Kidney epithelial cell (primary cell): Measurements from ENCODE around the gene CKB. TPM values are rescaled to one million over a fixed set of nuclear protein-coding genes. Genes with fewer than 3 reads are reported as not detected.

Experiments used
- DNase-seq: peaks from one replicate; pipeline ENCODE4 v3.0.0-alpha.2; 2010; ENCODE audit warnings: low read depth
- H3K27me3 ChIP-seq: 2 replicates; pipeline ENCODE4 v1.6.0; 2011; ENCODE audit warnings: low read length; ENCODE audit not compliant: control insufficient read depth, insufficient read depth
- H3K36me3 ChIP-seq: 2 replicates; pipeline ENCODE4 v1.5.1; 2011; ENCODE audit warnings: low read length; ENCODE audit not compliant: control insufficient read depth, insufficient read depth
- H3K4me3 ChIP-seq: 2 replicates; pipeline ENCODE4 v1.5.1; 2011; ENCODE audit warnings: low read depth, mild to moderate bottlenecking, control low read depth, low read length
- total RNA-seq: library from RNA; depleted of rRNA; stranded (reverse); fragments of >200 nt; gene quantifications from 2 replicates; pipeline ENCODE4 v1.2.3, GENCODE V29; 2015
- TF ChIP-seq, protein P1 (sequence below): IDR thresholded peaks from 2 replicates; pipeline ENCODE4 v1.5.1; 2011; ENCODE audit warnings: mild to moderate bottlenecking, moderate library complexity, low read length, control low read depth, inconsistent platforms; ENCODE audit not compliant: insufficient read depth, poor library complexity, severe bottlenecking

CKB gene
- total RNA-seq, 1 donor from 2014 or later: 78.7 TPM

DNA sequence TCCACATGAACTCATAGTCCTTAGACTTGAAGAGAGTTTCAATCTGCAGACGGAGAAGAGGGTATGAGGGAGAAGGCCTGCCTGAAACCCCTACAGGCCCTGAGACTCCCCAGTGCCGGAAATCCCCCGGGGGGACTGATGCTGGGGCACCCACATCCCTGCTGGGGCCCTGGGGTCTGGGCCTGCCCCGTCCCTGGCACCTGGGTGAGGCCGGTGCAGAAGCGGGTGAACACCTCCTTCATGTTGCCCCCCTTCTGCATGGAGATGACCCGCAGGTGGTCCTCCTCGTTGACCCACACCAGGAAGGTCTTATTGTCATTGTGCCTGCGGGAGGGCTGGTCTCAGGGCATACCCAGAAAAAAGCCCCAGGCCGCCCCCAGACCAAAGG, 2.4 kb downstream of the CKB start:
- DNase-seq: no peak
- H3K4me3 ChIP-seq: no peak overlapping the region
- H3K27me3 ChIP-seq: peaks cover 12% of the 10 kb centered on the region
- no peaks in the 10 kb centered on the region for H3K36me3 ChIP-seq
- TF ChIP-seq, protein P1, sequence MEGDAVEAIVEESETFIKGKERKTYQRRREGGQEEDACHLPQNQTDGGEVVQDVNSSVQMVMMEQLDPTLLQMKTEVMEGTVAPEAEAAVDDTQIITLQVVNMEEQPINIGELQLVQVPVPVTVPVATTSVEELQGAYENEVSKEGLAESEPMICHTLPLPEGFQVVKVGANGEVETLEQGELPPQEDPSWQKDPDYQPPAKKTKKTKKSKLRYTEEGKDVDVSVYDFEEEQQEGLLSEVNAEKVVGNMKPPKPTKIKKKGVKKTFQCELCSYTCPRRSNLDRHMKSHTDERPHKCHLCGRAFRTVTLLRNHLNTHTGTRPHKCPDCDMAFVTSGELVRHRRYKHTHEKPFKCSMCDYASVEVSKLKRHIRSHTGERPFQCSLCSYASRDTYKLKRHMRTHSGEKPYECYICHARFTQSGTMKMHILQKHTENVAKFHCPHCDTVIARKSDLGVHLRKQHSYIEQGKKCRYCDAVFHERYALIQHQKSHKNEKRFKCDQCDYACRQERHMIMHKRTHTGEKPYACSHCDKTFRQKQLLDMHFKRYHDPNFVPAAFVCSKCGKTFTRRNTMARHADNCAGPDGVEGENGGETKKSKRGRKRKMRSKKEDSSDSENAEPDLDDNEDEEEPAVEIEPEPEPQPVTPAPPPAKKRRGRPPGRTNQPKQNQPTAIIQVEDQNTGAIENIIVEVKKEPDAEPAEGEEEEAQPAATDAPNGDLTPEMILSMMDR: no peak

DNA sequence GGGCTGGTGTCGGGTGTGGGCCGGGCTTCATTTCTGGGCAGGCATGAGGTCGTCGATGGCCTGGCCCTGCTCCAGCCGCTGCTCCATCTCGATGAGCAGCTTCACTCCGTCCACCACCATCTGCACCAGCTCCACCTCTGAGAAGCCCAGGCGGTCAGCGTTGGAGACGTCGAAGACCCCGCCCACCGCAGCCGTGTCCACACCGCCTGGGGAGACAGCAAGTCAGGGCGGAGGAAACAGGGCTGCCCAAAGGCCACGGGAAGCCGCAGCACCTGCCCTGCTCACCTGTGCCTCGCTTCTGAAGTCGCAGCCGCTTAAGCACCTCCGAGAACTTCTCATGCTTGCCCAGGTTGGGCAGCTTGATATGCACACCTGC, 2.8 kb downstream of the CKB start:
- no peak overlapping the region for H3K4me3 ChIP-seq

DNA sequence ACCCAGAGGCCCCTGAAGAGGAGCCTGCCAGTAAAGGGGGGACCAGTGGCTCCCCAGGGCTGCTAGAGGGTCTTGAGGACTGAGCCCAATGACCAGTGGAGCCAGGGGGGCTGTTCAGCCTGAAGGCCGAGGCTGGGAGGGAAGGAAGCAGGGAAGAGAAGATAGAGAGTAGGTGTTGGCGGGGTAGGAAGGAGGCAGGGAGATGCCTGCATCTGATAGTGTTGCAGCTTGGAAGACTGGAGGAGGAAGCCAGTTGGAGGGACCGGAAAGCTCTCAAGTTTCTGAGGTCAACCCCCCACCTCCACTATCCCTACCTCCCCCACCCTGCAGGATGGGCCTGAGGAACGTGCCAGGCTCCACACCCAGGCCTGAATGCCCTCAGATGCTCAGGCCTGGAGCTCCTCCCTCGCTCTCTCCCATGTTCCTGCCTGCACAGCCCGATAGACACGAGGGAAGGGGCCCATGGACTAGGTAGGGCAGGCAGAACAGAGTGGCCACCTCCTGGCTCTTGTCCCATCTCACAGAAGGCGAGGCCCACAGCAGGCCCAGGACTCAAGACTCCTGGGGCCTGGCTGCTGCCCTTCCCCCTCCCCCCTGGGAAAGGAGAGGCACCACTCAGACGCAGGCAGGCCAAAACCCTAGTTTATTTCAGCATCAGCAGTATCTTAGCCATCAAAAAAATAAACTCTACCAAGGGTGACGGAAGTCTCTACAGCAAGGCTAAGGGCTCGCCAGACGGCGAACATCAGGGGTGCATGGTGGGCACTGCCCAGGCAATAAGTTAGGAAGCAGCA, 3.4 kb downstream of the CKB start:
- Histone ChIP-seq H3K4me3 (no peak overlapping the region), H3K36me3 (no peaks in the 10 kb centered on the region), H3K27me3 (peaks cover 12% of the 10 kb centered on the region)
- no peak for DNase-seq
- TF ChIP-seq, protein P1: no peak

More for the DNA sequence above, 2.8 kb downstream of the CKB start:
- no peak for DNase-seq
- Histone ChIP-seq H3K27me3 (peaks cover 12% of the 10 kb centered on the region), H3K36me3 (no peaks in the 10 kb centered on the region)
- TF ChIP-seq, protein P1: no peak

DNA sequence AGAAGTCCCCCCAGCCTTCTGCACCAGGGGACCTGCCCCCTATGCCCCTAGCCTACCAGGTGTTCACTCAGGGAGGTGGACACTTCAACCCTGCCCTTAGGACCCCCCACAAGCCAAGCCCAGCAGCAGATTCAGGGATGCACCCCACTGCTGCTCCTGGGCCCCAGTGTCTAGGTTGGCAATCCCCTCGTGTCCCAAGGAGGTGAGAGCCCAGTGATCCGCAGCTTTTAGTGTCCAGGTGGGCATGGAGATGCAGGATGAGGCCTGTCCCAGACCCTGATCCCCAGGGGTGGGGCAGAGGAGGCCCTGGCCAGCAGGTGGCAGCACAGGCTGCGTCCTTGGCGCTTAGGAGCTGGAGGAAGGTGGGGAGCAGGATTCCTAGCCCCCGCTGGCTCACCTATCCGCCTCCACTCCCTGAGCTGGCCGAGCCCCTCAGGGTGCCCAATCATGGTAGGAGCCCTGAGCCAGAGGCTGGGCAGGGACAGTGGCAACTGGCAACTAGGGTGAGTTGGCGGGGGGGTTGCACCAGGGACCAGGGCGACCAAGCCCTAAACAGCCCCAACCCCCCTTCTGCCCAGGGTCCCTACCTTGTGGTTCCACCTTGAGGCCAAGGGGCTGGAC, 4.1 kb downstream of the CKB start:
- Histone ChIP-seq H3K4me3 (no peak overlapping the region), H3K36me3 (no peaks in the 10 kb centered on the region), H3K27me3 (peaks cover 12% of the 10 kb centered on the region)
- TF ChIP-seq, protein P1: peak; percentile 95
- no peak for DNase-seq

DNA sequence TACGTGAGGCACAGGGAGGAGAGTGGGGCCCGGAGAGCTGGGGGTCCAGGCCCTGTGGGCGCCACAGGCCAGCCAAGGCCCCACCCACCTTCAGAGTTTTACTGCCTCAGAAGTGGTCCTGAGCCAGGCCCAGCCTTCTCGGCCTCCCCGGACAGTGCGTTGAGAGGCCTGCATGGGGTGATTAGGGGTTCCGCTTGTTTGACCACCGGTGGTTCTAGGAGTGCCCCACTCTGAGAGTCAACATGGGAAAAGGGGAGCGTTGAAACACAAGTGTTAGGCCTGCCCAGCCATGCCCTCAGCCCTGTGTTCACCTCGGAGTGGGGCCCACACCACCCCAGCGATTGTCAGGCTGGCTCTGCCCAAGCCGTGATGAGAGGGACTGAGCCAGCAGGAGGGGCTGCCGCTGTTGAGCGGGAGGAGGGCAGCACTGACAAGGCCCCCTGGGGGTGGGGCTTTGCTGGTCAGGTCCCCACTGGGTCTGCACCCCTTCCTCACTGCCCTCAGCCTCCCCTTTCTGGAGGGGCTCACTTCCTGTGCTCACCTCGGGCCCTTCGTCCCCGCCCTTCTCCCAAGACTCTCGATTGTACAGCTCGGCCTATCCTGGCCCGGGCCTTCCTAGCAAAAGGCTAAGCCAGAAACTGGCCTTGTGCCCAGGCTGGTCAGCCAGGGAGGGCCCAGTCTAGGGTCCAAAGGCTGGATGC, 4.8 kb downstream of the CKB start:
- Histone ChIP-seq H3K36me3 (no peaks in the 10 kb centered on the region), H3K4me3 (no peak overlapping the region), H3K27me3 (peaks cover 7% of the 10 kb centered on the region)
- no peak for DNase-seq
- TF ChIP-seq, protein P1: no peak
